Type B pancreatic cell (in vitro differentiated cells): ENCODE results near the gene CREG1. TPM values are rescaled to one million over a fixed set of nuclear protein-coding genes. Genes with fewer than 3 reads are reported as not detected.

Experiments used
- DNase-seq: peaks from one replicate; pipeline ENCODE4 v3.0.0; 2021; ENCODE audit warnings: mixed read lengths; ENCODE audit not compliant: unreplicated experiment; ENCODE audit errors: extremely low spot score
- H3K27ac Mint-ChIP-seq: 2 replicates; pipeline ENCODE4 v1.8.0; 2021; ENCODE audit warnings: mild to moderate bottlenecking, mixed read lengths
- H3K27me3 Mint-ChIP-seq: 2 replicates; pipeline ENCODE4 v1.8.0; 2021; ENCODE audit warnings: mixed read lengths
- H3K36me3 Mint-ChIP-seq: 2 replicates; pipeline ENCODE4 v1.8.0; 2021; ENCODE audit warnings: mixed read lengths
- H3K4me1 Mint-ChIP-seq: one replicate; pipeline ENCODE4 v1.8.0; 2021; ENCODE audit warnings: mixed read lengths; ENCODE audit not compliant: unreplicated experiment
- H3K4me3 Mint-ChIP-seq: 2 replicates; pipeline ENCODE4 v1.8.0; 2021; ENCODE audit warnings: mild to moderate bottlenecking, mixed read lengths
- H3K9me3 Mint-ChIP-seq: 2 replicates; pipeline ENCODE4 v1.8.0; 2021; ENCODE audit warnings: mixed read lengths
- total RNA-seq: library from RNA; stranded (reverse); gene quantifications from 2 replicates; pipeline ENCODE4 v1.2.1, GENCODE V29; 2021; ENCODE audit warnings: low replicate concordance
- TF ChIP-seq, protein P1 (sequence below): fragments of 200-600 bp; sonication (generic); conservative IDR thresholded peaks from 2 replicates; pipeline ENCODE4 v1.5.0; 2021; ENCODE audit warnings: antibody characterized with exemption, mild to moderate bottlenecking

Gene CREG1
- total RNA-seq, 1 donor from 2014 or later: 39.5 TPM

DNA sequence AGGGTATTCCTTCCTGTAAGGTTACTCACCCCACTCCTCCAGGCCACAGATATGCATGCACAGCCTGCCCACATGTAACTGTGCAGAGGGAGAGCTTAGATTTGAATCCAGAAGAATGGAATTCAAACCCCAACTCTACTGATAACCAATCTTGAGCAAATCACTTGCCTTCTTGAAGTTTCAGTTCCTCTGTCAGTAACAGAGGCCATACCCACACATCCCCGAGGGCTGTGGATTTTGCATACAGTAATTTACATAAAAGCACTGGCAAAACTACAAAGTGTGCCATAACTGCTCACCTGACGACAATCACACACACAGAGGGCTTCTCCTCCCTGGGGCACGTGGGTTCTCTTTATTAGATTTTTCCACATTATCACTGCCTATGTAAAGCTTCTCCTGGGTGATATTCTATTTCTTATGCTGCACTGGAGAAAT, 53.9 kb downstream of the CREG1 start:
- Mint-ChIP-seq H3K4me3 (no peak overlapping the region), H3K9me3 (no peaks in the 10 kb centered on the region), H3K27me3 (peaks cover 46% of the 10 kb centered on the region), H3K4me1 (peaks cover 26% of the 10 kb centered on the region), H3K27ac (no peak overlapping the region), H3K36me3 (no peaks in the 10 kb centered on the region)
- TF ChIP-seq, protein P1, sequence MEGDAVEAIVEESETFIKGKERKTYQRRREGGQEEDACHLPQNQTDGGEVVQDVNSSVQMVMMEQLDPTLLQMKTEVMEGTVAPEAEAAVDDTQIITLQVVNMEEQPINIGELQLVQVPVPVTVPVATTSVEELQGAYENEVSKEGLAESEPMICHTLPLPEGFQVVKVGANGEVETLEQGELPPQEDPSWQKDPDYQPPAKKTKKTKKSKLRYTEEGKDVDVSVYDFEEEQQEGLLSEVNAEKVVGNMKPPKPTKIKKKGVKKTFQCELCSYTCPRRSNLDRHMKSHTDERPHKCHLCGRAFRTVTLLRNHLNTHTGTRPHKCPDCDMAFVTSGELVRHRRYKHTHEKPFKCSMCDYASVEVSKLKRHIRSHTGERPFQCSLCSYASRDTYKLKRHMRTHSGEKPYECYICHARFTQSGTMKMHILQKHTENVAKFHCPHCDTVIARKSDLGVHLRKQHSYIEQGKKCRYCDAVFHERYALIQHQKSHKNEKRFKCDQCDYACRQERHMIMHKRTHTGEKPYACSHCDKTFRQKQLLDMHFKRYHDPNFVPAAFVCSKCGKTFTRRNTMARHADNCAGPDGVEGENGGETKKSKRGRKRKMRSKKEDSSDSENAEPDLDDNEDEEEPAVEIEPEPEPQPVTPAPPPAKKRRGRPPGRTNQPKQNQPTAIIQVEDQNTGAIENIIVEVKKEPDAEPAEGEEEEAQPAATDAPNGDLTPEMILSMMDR: no peak
- no peak for DNase-seq

DNA sequence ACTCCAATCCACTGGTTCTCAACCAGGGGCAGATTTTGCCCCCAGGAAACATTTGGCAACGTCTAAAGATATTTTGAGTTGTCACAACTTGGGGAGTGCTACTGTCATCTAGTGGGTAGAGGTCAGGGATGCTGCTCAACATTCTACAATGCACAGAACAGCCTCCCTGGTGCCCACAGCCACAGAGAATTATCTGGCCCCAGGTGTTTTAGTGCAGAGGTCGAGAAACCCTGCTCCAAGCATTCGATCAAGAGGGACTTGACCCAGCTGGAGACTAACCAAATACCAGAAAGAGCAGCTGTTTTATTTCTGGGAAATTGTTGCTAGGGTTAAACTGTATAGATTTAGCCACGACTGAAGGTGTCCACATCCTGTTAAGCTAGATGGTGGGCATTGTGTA, 54.5 kb downstream of the CREG1 start:
- TF ChIP-seq, protein P1: no peak
- Mint-ChIP-seq H3K27me3 (peaks cover 44% of the 10 kb centered on the region), H3K9me3 (no peaks in the 10 kb centered on the region), H3K4me3 (no peak overlapping the region), H3K27ac (no peak overlapping the region), H3K36me3 (no peaks in the 10 kb centered on the region), H3K4me1 (peaks cover 21% of the 10 kb centered on the region)
- no peak for DNase-seq

DNA sequence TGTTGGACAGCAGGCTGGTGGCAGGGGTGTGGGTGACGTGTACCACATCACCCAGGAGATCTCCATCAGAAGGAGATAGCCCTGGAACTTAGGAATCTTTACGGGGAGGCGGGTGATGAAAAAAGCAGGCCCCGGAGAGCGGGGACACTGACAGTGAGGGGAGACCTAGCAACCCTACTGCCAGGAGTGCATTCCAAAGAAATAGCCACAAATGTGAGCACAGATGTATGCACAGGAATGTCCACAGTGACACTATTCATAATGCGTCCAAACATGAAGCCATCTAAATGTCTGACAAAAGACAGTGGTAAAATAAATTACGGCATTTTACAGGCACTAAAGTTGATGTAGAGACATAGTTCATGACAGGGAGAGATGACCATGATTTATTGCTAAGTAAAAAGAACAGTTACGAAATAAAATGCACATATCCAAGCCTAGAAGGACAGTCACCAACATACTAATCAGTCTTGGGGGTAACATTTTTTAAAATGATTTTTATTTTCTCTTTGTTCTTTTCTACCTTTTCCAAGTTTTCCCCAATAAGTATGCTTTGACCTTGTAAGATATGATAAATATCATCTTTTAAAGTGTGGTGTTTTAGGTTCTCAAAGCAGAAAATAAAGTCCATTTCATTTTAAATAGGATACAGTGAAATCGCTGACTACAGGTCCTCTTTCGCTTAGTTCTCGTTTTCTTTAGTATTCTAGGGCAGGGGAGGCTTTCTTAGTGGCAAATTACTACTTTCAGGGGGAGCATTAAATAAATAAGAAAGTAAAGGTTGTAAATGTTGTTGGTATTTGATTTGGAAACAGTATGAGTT, 56.6 kb downstream of the CREG1 start:
- H3K27me3 Mint-ChIP-seq: peaks cover 33% of the 10 kb centered on the region
- H3K4me3 Mint-ChIP-seq: no peak overlapping the region
- DNase-seq: no peak
- H3K4me1 Mint-ChIP-seq: peaks cover 14% of the 10 kb centered on the region
- H3K27ac Mint-ChIP-seq: no peak overlapping the region
- no peaks in the 10 kb centered on the region for H3K36me3 Mint-ChIP-seq
- TF ChIP-seq, protein P1: no peak
- H3K9me3 Mint-ChIP-seq: no peaks in the 10 kb centered on the region

DNA sequence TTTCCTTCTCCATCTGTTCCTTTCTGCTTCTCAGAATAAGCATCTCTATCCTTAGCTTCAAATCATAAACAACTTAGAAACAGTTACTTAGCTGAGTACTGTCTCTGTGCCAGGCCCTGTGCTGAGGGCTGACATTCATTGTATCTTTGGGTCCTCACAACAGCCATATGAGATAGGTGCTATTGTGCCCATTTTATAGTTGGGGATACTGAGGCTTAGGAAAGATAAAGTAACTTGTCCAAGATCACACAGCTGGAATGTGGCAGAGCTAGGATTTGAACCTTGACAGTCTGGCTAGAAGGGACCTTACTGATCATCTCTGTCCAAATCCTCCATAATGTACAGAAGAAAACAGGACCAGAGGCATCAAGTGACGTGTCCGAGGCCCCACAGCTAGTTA, 60.2 kb downstream of the CREG1 start:
- no peaks in the 10 kb centered on the region for H3K9me3 Mint-ChIP-seq
- DNase-seq: no peak
- no peak overlapping the region for H3K27ac Mint-ChIP-seq
- peaks cover 34% of the 10 kb centered on the region for H3K4me1 Mint-ChIP-seq
- no peaks in the 10 kb centered on the region for H3K36me3 Mint-ChIP-seq
- no peak overlapping the region for H3K4me3 Mint-ChIP-seq
- TF ChIP-seq, protein P1: no peak
- H3K27me3 Mint-ChIP-seq: peaks cover 31% of the 10 kb centered on the region

DNA sequence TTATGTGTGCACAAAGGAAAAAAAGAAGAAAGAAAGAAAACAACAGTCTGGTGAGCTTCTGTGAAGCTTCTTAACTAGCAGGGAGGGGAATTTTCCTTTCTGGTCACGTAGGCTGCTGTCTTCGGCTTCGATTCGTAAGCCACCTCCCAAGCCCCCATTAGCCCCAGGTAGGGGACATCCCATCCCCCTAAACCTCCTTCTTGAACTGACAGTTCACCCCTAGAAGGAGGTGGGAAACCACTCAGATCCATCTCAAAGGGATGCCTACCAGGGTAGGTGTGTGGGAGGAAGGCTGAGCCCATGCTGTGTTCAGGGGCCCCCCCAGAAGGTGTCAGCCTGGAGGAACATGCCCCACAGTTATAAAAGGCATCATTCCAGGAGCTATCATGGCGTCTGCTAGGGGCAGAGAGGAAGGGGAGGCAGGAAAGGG, 61.1 kb downstream of the CREG1 start:
- Mint-ChIP-seq H3K9me3 (no peaks in the 10 kb centered on the region), H3K4me3 (no peak overlapping the region), H3K27ac (no peak overlapping the region), H3K27me3 (peaks cover 30% of the 10 kb centered on the region), H3K4me1 (peaks cover 36% of the 10 kb centered on the region), H3K36me3 (no peaks in the 10 kb centered on the region)
- no peak for DNase-seq
- TF ChIP-seq, protein P1: no peak
